Stomach (tissue), 4 donors: Measurements from ENCODE around the gene KHDRBS2.

Experiments
- POLR2A ChIP-seq, 4 donors: fragments of 450-650 bp; IDR thresholded peaks; one replicate each; pipeline ENCODE4 v1.6.1; 2016; ENCODE audit warnings: antibody characterized with exemption in 4 of 4, control low read depth in 2 of 4, mild to moderate bottlenecking in 1 of 4, moderate library complexity in 1 of 4
- POLR2AphosphoS5 ChIP-seq, 3 donors: sonication (generic); formaldehyde crosslinking; IDR thresholded peaks; one replicate each; pipeline ENCODE4 v1.6.1; 2016; ENCODE audit warnings: antibody characterized with exemption in 3 of 3
- TF ChIP-seq, protein P1 (sequence below), 7 experiments: fragments of 450-650 bp in 4 of 7; fragments of 200-600 bp in 3 of 7; sonication (generic) in 3 of 7; IDR thresholded peaks; one replicate each; pipeline ENCODE4 v1.5.1; 2016 to 2019; ENCODE audit warnings: antibody characterized with exemption in 7 of 7, control low read depth in 2 of 7, mild to moderate bottlenecking in 1 of 7

DNA sequence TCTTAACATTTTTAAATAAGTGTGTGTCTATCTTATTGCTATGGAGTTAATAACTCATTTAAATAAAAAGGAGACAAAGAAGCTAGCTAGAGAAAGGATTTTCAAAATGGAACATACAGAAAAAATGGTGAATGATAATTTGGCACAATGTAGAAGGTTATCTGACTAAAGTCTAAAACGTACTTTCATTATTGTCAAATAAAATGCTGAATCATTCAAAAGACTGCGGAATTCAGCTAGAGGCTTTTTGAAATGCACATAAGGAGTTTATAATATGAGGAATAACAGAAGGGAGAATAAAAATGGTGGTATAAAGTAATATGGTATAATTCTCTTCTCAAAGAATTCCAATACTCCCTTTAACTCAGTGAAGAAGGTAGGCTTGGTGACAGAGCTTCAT is 597.9 kb downstream of the KHDRBS2 start:
- TF ChIP-seq POLR2A (IDR thresholded peaks at IDR 0.05) (no peak), POLR2AphosphoS5 (IDR thresholded peaks at IDR 0.05) (no peak)
- TF ChIP-seq, protein P1, sequence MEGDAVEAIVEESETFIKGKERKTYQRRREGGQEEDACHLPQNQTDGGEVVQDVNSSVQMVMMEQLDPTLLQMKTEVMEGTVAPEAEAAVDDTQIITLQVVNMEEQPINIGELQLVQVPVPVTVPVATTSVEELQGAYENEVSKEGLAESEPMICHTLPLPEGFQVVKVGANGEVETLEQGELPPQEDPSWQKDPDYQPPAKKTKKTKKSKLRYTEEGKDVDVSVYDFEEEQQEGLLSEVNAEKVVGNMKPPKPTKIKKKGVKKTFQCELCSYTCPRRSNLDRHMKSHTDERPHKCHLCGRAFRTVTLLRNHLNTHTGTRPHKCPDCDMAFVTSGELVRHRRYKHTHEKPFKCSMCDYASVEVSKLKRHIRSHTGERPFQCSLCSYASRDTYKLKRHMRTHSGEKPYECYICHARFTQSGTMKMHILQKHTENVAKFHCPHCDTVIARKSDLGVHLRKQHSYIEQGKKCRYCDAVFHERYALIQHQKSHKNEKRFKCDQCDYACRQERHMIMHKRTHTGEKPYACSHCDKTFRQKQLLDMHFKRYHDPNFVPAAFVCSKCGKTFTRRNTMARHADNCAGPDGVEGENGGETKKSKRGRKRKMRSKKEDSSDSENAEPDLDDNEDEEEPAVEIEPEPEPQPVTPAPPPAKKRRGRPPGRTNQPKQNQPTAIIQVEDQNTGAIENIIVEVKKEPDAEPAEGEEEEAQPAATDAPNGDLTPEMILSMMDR (IDR thresholded peaks at IDR 0.05) = no peak
